GM12801 (cell line): ENCODE data around the gene LRPPRC.

ENCODE experiments used
- TF ChIP-seq, protein P1 (sequence below): IDR thresholded peaks from one replicate; pipeline ENCODE4 v1.5.1; 2011; ENCODE audit warnings: control low read depth; ENCODE audit not compliant: insufficient read length; ENCODE audit errors: extremely low read depth

The LRPPRC gene

DNA sequence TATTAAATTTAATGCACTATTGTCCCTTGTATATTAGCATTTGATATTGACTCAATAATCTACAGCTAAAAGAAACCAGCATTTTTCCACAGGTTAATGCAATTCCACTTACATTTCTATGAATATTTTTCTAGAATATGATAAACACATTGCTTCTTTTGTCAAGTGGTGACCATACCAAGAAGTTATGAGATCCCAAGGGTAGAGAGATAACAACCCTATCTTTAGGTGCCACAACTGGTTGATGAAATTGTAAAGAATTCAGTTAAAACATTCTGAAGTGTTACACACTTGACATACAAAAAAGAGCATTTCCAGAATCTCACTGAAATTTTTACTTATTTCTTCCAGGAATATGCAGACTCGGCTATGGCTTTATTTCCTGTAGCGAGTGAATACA, 101.0 kb downstream of the LRPPRC start:
- TF ChIP-seq, protein P1, sequence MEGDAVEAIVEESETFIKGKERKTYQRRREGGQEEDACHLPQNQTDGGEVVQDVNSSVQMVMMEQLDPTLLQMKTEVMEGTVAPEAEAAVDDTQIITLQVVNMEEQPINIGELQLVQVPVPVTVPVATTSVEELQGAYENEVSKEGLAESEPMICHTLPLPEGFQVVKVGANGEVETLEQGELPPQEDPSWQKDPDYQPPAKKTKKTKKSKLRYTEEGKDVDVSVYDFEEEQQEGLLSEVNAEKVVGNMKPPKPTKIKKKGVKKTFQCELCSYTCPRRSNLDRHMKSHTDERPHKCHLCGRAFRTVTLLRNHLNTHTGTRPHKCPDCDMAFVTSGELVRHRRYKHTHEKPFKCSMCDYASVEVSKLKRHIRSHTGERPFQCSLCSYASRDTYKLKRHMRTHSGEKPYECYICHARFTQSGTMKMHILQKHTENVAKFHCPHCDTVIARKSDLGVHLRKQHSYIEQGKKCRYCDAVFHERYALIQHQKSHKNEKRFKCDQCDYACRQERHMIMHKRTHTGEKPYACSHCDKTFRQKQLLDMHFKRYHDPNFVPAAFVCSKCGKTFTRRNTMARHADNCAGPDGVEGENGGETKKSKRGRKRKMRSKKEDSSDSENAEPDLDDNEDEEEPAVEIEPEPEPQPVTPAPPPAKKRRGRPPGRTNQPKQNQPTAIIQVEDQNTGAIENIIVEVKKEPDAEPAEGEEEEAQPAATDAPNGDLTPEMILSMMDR = no peak

DNA sequence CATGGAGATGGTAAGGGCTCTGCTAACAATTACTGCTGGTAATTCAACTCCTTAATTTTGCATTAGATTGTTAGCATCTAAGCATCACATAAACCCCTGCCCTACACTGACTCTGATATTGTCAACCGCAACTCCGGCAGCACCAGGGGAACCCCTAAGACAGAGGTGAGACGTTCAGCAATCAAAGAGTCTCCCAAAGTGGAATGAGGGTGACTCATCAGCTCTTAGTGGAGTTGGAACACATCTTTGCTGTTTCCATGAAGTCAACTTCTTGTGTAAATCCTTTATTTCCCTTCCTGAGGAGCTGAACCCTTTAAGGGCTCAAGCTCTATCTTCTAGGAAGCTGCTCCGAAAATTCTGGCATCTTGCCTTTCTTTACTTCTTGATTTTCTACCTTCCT, 104.9 kb downstream of the LRPPRC start:
- TF ChIP-seq, protein P1 = no peak

DNA sequence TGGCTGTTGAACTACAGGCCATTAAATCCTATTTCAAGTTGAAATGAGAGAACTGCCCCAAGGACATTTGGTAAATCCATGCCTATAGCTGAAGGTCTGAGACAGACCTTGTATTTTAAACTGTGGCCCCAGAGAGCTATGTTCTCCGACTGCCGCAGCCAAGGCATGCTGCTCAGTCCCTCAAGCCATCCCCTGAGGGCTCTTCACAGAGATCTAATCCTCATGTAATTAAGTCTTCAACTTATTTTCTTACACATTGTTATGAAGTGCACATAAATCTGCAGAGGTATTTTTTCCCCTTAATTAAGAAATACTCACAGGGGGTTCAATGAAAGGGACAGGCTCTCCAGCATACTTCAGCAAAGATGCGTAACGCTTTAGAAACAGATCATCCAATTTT, 106.4 kb downstream of the LRPPRC start:
- TF ChIP-seq, protein P1 = no peak

DNA sequence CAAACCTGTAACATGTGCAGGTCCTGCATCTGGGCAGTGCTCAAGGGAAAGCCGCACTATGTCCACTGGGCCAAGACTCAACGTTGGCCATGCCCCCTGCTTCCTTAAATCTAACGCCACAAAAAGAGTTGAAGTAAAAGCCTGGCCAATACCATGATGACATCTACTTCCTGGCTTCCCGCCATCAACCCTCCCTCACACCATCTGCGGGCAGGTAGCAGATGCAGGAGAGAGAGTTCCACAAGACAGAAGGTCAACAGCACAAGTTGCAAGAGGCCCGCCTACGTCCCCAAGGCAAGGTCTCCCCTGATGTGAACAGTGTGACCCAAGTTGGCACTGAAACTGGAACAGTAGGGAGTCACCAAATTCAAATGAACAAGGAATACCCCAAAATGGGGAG, 108.6 kb downstream of the LRPPRC start:
- TF ChIP-seq, protein P1 = no peak

DNA sequence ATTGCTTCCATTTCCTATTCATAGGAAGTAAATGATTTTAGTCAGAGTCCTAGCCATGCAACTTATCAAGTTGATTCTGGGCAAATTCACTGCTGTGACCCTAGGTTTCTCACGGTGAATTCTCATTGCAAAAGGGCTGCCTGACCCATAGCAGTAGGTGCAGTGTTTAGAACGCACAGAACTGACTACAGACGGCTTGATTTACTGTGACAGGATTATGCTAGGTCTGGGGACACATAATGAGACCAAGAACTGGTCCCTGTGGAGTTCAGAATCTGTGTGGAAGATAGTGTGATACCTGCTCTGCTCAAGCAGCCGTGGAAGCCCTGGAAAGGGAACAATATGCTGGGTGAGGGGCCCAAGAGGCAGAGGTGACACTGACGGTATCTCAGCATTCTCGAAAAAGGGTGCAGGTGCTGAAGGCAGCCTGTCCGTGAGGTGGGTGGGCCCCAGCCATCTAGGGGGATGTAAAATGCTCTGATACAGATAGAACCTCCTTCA, 110.6 kb downstream of the LRPPRC start:
- TF ChIP-seq, protein P1 = no peak

DNA sequence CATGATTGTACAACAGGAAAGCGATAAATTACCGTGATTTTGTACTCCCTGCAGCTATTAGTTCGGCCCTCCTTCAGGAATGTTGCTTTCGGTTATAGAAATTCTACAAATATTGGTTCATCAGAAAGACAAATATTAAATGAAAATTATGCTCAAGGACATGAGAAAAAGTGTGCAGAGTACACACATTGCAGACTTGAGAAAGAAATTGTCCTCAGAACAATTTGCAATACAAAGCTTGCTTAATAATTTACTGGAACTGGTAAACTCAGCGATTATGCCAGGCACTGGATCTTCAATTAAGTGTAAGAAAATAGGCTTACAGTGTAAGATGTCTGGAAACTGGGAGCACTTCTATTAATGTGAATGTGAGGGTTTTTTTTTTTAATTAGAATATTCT, 111.1 kb downstream of the LRPPRC start:
- TF ChIP-seq, protein P1 = no peak

DNA sequence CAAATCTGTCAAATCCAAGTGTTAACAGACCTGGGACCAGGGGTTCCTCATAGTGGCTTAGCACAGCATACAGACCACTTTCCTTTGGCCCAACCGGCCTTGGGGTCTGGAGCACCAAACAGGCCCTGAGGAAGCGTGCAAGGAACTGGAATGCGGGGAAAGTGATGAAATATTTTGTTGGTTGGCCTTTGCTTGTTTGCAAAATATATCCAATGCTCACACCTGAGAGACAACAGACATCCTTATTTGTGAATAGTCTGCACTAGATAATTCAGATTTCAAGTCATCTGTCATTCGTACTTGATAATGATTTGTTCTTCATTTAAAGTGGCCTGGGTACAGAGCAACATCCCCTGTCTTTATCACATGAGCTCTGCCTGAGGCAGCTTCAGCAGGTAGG, 113.5 kb downstream of the LRPPRC start:
- TF ChIP-seq, protein P1 = no peak

DNA sequence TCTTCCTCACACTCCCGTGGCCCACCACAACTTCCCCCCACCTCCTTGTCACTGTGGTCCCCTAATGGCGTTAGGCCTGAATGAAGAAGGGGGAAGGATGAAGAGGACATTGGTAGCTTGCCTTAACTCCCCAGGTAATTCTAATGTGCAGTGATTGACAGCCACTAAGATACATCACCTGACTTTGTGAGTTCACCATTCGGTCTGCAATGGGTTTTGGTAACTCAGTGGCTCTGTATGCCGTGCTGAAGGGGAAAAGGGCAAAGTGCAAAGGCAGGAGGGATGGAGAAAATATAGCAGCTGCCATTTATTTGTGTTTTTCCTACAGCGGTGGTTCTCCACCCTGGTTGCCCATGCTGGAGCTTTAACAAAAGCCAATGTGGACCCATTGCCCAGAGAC, 114.8 kb downstream of the LRPPRC start:
- TF ChIP-seq, protein P1 = no peak
